Testis (tissue), 3 donors: ENCODE results near the gene LUZP4. TPM values are rescaled to one million over a fixed set of nuclear protein-coding genes. Genes with fewer than 3 reads are reported as not detected.

Experiments
- DNase-seq: peaks from one replicate; pipeline ENCODE4 v3.0.0-alpha.2; 2019
- H3K27ac ChIP-seq, 2 donors: fragments of 200-600 bp; sonication (generic); one replicate each; pipeline ENCODE4 v1.5.1; 2019
- H3K27me3 ChIP-seq: fragments of 200-600 bp; sonication (generic); one replicate; pipeline ENCODE4 v1.5.1; 2019
- H3K36me3 ChIP-seq: fragments of 200-600 bp; sonication (generic); one replicate; pipeline ENCODE4 v1.5.1; 2017; ENCODE audit warnings: low read depth; ENCODE audit errors: missing control alignments
- H3K4me1 ChIP-seq: fragments of 200-600 bp; sonication (generic); one replicate; pipeline ENCODE4 v1.5.1; 2019
- H3K4me3 ChIP-seq, 2 donors: fragments of 200-600 bp; sonication (generic); one replicate each; pipeline ENCODE4 v1.5.1; 2017 to 2019
- H3K9me3 ChIP-seq: fragments of 200-600 bp; sonication (generic); one replicate; pipeline ENCODE4 v1.5.1; 2017
- CTCF ChIP-seq, 3 experiments: fragments of 450-650 bp in 2 of 3; fragments of 200-600 bp in 1 of 3; sonication (generic) in 1 of 3; IDR thresholded peaks; one replicate each; pipeline ENCODE4 v1.5.1; 2016 to 2019; ENCODE audit warnings: antibody characterized with exemption in 3 of 3, mild to moderate bottlenecking in 2 of 3, moderate library complexity in 1 of 3
- POLR2A ChIP-seq: fragments of 450-650 bp; IDR thresholded peaks from one replicate; pipeline ENCODE4 v1.6.1; 2017; ENCODE audit warnings: antibody characterized with exemption, mild to moderate bottlenecking, moderate library complexity
- WGBS, 2 donors: methylation state at CpG; one replicate each; pipeline ENCODE4 v1.1.5; 2018; 5-methylcytosine and 5-hydroxymethylcytosine counted together
- intact Hi-C: fragments of 100-400 bp; cut with DNase I; formaldehyde crosslinking; loops from one replicate; pipeline ENCODE4 v1.15.1; 2023; ENCODE audit warnings: low total_unique reads
- polyA plus RNA-seq: library from polyadenylated mRNA; stranded (reverse); fragments of 350-450 nt; fragmentation: Illumina TruSeq; extraction: RNeasy Lipid Tissue Mini Kit (QIAGEN cat#74804); gene quantifications from one replicate; pipeline ENCODE4 v1.2.3, GENCODE V29; 2014; ENCODE audit warnings: low read depth, low replicate concordance; ENCODE audit not compliant: insufficient read depth
- total RNA-seq, 2 donors: library from RNA; depleted of rRNA; stranded (reverse); fragments of >200 nt; gene quantifications; one replicate each; pipeline ENCODE4 v1.2.3, GENCODE V29; 2016

The LUZP4 gene
- total and polyA plus RNA-seq, 3 donors from 2014 or later, result 9.4 to 13.7 (median 11.2) TPM

- intact Hi-C loops, result no loop called here
- H3K9me3 ChIP-seq, result no peaks in the 10 kb centered on the region
- no peak overlapping the region for H3K4me3 ChIP-seq
- H3K27ac ChIP-seq, result no peak overlapping the region
- WGBS, 2 donors, result 59 to 62% methylated on average over 7 of the region's 7 CpGs
- H3K27me3 ChIP-seq, result no peaks in the 10 kb centered on the region
- no peak for TF ChIP-seq CTCF (IDR thresholded peaks at IDR 0.05)
- TF ChIP-seq POLR2A, result no peak
- no peaks in the 10 kb centered on the region for H3K4me1 ChIP-seq
- no peak for DNase-seq
- H3K36me3 ChIP-seq, result no peaks in the 10 kb centered on the region
Measured at GRCh38 chrX:115348446-115349225, 59.1 kb downstream of the LUZP4 start.

- Histone ChIP-seq H3K4me1 (no peaks in the 10 kb centered on the region), H3K9me3 (no peaks in the 10 kb centered on the region), H3K27me3 (no peaks in the 10 kb centered on the region), H3K4me3 (no peak overlapping the region), H3K36me3 (no peaks in the 10 kb centered on the region), H3K27ac (no peak overlapping the region)
- intact Hi-C loops, result no loop called here
- TF ChIP-seq POLR2A (no peak), CTCF (IDR thresholded peaks at IDR 0.05) (no peak)
- DNase-seq, result no peak
- 83 to 87% methylated on average over 10 of the region's 10 CpGs for WGBS, 2 donors
Measured at GRCh38 chrX:115350711-115351381, 61.3 kb downstream of the LUZP4 start.

GRCh38 chrX:115356369-115356768 is 66.9 kb downstream of the LUZP4 start:
- Histone ChIP-seq H3K27ac (no peak overlapping the region), H3K9me3 (no peaks in the 10 kb centered on the region), H3K4me3 (no peak overlapping the region), H3K27me3 (no peaks in the 10 kb centered on the region), H3K4me1 (no peaks in the 10 kb centered on the region), H3K36me3 (no peaks in the 10 kb centered on the region)
- WGBS, 2 donors, result 81 to 86% methylated on average over 4 of the region's 4 CpGs
- TF ChIP-seq POLR2A (no peak), CTCF (IDR thresholded peaks at IDR 0.05) (no peak)
- DNase-seq, result no peak
- intact Hi-C loops, result no loop called here

Other genes starting within 250 kb of the LUZP4 start
- 1 to 10 TPM; 4.6 to 5.1 TPM for gene RBMXL3, start 100.3 kb upstream of the LUZP4 start, total RNA-seq
- 4.3 TPM for gene RBMXL3, start 100.3 kb upstream of the LUZP4 start, polyA plus RNA-seq
- 1 to 10 TPM; 3.8 to 5.4 TPM for gene LRCH2, start 55.6 kb upstream of the LUZP4 start, total RNA-seq
- gene LRCH2, start 55.6 kb upstream of the LUZP4 start, polyA plus RNA-seq, result 2.4 TPM